Measurements from ENCODE around the gene HECTD4.

GRCh38 chr12:112270673-112271072 lies 111.6 kb downstream of the HECTD4 start:
- TF ChIP-seq CTCF (IDR thresholded peaks at IDR 0.05) (no peak), POLR2A (IDR thresholded peaks at IDR 0.05) (no peak)
